DND-41 (cell line): ENCODE data around the gene LYRM4.

Experiments used
- CTCF ChIP-seq: IDR thresholded peaks from 2 replicates; pipeline ENCODE4 v1.5.1; 2012; ENCODE audit warnings: borderline replicate concordance, low read length, moderate library complexity, mild to moderate bottlenecking; ENCODE audit not compliant: poor library complexity, severe bottlenecking; ENCODE audit errors: extremely low read depth
- EZH2 ChIP-seq: IDR thresholded peaks from 3 replicates; pipeline ENCODE4 v1.6.1; 2012; ENCODE audit warnings: borderline replicate concordance, low read depth, mild to moderate bottlenecking, moderate library complexity, low read length, inconsistent platforms; ENCODE audit not compliant: severe bottlenecking

GRCh38 chr6:5256952-5257351 is 3.8 kb downstream of the LYRM4 start:
- no peak for TF ChIP-seq CTCF
- TF ChIP-seq EZH2 = no peak
